Nephron progenitor cell (in vitro differentiated cells): Measurements from ENCODE around the gene RICTOR.
A peak's percentile ranks its signal among the peaks of the same experiment; 100 is the strongest.

ENCODE experiments used
- DNase-seq: peaks from one replicate; pipeline ENCODE4 v3.0.0; 2021
- H3K27ac Mint-ChIP-seq: 2 replicates; pipeline ENCODE4 v1.8.0; 2021; ENCODE audit warnings: mild to moderate bottlenecking, moderate library complexity, mixed read lengths
- H3K27me3 Mint-ChIP-seq: 2 replicates; pipeline ENCODE4 v1.8.0; 2021; ENCODE audit warnings: mild to moderate bottlenecking, low read depth, mixed read lengths; ENCODE audit not compliant: poor library complexity
- H3K36me3 Mint-ChIP-seq: 2 replicates; pipeline ENCODE4 v1.8.0; 2021; ENCODE audit warnings: low read depth, mixed read lengths
- H3K4me1 Mint-ChIP-seq: 2 replicates; pipeline ENCODE4 v1.8.0; 2021; ENCODE audit warnings: mixed read lengths
- H3K4me3 Mint-ChIP-seq: 2 replicates; pipeline ENCODE4 v1.8.0; 2021; ENCODE audit warnings: mild to moderate bottlenecking, moderate library complexity, mixed read lengths
- H3K9me3 Mint-ChIP-seq: 2 replicates; pipeline ENCODE4 v1.8.0; 2021; ENCODE audit warnings: mild to moderate bottlenecking, moderate library complexity, mixed read lengths
- CTCF ChIP-seq: fragments of 200-600 bp; sonication (generic); IDR thresholded peaks from 2 replicates; pipeline ENCODE4 v1.5.0; 2021; ENCODE audit warnings: antibody characterized with exemption

RICTOR gene

DNA sequence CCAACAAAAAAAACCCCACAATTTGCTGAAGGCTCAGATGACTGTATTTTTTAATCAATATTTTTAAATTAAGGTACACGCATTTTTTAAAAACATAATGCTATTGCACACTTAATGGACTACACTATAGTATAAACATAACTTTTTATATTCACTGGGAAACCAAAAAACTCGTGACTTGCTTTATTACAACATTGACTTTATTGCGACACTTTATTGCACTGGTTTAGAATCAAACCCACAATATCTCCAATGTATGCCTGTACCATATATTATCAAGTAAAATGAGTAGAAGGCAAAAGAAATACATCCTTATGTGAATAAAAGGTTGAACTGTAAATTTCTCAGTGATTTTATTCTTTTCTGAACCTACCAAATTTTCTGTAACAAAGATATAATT is 53.7 kb downstream of the RICTOR start:
- Mint-ChIP-seq H3K9me3 (peaks cover 3% of the 10 kb centered on the region), H3K27me3 (no peaks in the 10 kb centered on the region), H3K4me1 (peaks cover 55% of the 10 kb centered on the region), H3K36me3 (peaks cover 25% of the 10 kb centered on the region), H3K4me3 (no peak overlapping the region), H3K27ac (no peak overlapping the region)
- no peak for TF ChIP-seq CTCF
- DNase-seq = no peak

- H3K36me3 Mint-ChIP-seq = peaks cover 25% of the 10 kb centered on the region
- no peak overlapping the region for H3K4me3 Mint-ChIP-seq
- no peak for TF ChIP-seq CTCF
- no peaks in the 10 kb centered on the region for H3K27me3 Mint-ChIP-seq
- no peaks in the 10 kb centered on the region for H3K9me3 Mint-ChIP-seq
- DNase-seq = no peak
- H3K4me1 Mint-ChIP-seq = peaks cover 57% of the 10 kb centered on the region
- peak overlapping the region; percentile 97 for H3K27ac Mint-ChIP-seq
These were observed 54.9 kb downstream of the RICTOR start for GRCh38 chr5:39019254-39019653.

- Mint-ChIP-seq H3K27me3 (no peaks in the 10 kb centered on the region), H3K36me3 (peaks cover 34% of the 10 kb centered on the region), H3K27ac (no peak overlapping the region), H3K4me1 (peaks cover 46% of the 10 kb centered on the region), H3K9me3 (peaks cover 4% of the 10 kb centered on the region), H3K4me3 (no peak overlapping the region)
- no peak for DNase-seq
- no peak for TF ChIP-seq CTCF
These were observed 56.7 kb downstream of the RICTOR start for GRCh38 chr5:39017504-39017903.

DNA sequence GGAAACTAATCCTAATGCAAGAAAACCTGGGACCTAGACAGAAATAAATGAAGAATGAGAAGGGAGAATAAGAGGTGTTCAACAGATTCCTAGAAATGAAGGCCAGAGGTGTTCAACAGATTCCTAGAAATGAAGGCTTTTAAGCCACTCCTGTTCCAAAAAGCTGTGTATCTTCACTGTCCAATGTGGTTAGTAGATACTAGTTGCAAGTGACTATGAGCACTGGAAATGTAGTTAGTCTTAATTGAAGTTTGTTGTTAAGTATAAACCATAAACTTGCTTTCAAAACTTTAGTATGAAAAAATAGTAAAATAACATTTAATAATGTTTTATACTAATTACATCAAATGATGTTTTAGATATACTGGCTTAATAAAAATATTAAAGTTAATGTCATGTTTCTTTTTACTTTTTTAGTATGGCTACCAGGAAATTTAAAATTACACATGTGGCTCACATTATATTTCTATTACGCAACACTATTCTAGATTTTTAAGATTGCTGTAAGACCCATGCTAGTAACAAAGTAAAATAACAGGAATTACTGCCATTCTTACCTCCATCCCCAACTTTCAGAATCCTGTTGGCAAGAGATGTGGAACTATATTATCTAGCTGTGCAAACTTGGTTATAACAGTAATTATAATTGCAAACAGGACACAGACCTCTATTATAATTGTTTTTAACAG is 57.5 kb downstream of the RICTOR start:
- no peak for TF ChIP-seq CTCF
- peaks cover 11% of the 10 kb centered on the region for H3K9me3 Mint-ChIP-seq
- H3K27ac Mint-ChIP-seq = peak overlapping the region; percentile 18
- no peaks in the 10 kb centered on the region for H3K27me3 Mint-ChIP-seq
- DNase-seq = no peak
- H3K4me1 Mint-ChIP-seq = peaks cover 38% of the 10 kb centered on the region
- H3K36me3 Mint-ChIP-seq = peaks cover 42% of the 10 kb centered on the region
- H3K4me3 Mint-ChIP-seq = no peak overlapping the region

DNA sequence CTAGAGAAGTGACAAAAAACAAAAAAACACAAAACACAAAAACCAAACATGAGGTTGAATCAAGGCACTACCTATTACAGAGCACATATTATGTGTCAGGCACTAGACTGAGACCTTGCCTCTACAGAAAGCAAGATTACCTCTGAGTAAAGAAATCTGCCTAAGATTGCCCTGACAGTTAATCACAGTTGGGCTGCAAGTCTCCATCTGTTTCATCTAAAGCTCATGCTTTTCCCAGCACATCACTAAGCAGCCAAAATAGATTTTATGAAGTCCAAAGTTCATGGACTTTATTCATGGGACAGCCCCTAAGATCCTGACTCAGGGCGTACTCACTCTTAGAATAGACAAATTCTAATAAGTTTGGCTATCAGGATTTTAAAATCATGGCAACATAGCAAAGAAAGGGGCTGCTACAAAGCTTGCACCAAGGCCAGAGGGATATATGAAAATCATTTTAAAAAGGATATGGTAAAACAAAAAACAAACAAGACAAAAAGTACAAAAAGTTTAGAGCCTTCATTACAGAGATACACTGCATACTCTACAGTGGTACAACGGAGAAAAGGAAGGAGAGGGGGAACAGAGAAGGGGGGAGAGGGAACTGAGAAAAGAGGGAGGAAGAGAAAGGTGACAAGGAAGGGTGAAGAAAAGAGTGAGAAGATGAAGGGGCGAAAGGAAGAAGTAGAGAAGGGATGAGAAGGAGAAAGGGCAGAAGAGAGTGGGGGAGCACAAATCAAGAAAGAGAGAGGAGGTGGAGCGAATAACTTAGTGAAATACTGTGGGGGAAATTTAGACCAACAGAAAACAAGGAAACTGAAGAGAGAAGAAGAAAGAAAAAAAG is 58.2 kb downstream of the RICTOR start:
- Mint-ChIP-seq H3K9me3 (peaks cover 19% of the 10 kb centered on the region), H3K27me3 (no peaks in the 10 kb centered on the region), H3K4me3 (no peak overlapping the region), H3K4me1 (peaks cover 30% of the 10 kb centered on the region), H3K27ac (peak overlapping the region; percentile 84), H3K36me3 (peaks cover 43% of the 10 kb centered on the region)
- DNase-seq = no peak
- no peak for TF ChIP-seq CTCF
